HG03103 (cell line): Measurements from ENCODE around the gene RYR1.
A peak's percentile ranks its signal among the peaks of the same experiment; 100 is the strongest.
"Not testable (repeated sequence)": the region's sequence is repeated elsewhere in the genome, so short reads cannot be mapped to it uniquely, and the experiment has no call there.

ENCODE experiments used
- ATAC-seq: cut with Tn5 transposase; IDR thresholded peaks from one replicate; pipeline ENCODE4 v1.9.1; 2021; ENCODE audit warnings: low read depth; ENCODE audit not compliant: unreplicated experiment

RYR1 gene

DNA sequence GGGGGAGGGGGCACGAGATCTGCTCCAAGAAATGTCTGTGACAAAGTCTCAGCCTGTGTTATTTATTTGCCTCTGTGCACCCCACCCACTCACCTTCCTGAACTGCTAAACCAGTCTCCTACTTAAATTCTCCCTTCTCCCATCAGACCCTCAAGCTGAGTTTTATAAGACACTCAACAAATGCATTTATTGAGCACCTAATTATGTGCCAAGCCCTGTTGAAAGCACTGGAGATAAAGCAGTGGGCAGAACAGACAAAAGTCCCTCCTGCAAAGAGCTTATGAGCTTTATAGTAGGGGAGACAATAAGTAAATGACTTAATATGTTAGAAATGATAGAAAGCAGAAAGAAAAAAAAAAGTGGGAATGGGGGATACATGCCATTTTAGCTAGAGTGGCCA is 34.0 kb upstream of the RYR1 start:
- ATAC-seq: no peak

GRCh38 chr19:38400361-38400760 is 33.1 kb upstream of the RYR1 start:
- ATAC-seq: no peak

GRCh38 chr19:38401148-38401547 is 32.3 kb upstream of the RYR1 start:
- no peak for ATAC-seq

GRCh38 chr19:38402623-38402966 is 30.9 kb upstream of the RYR1 start:
- no peak for ATAC-seq

- ATAC-seq: peak; percentile 71
Measured at GRCh38 chr19:38402967-38403674, 30.4 kb upstream of the RYR1 start, which contains the start of gene FAM98C. TSS of gene FAM98C (plus strand) at chr19:38403093. CDS start at chr19:38403154, 61 bp downstream.

DNA sequence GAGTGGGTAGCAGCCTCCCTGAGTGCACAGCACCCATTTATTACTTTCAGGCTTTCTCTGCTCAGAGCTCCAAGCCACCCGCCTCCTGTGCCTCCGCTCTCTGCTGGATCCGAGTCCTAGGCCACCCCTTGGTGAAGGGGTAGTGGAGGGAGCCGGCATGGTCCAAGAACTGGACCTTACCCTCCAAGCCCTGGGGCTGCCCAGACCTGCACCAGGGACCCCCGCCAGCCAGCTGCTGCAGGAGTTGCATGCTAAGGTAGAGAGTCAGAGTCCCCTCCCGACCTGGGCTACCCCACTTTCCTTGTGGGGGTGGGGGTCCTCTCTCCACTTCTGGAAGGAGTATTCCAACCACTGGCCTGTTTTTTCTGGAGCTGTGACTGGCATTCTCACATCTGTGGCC is 28.6 kb upstream of the RYR1 start:
- ATAC-seq: no peak

- no peak for ATAC-seq
Measured at GRCh38 chr19:38405276-38405675, 28.2 kb upstream of the RYR1 start.

GRCh38 chr19:38409631-38410133 is 23.8 kb upstream of the RYR1 start:
- ATAC-seq: no peak

- not testable (repeated sequence) for ATAC-seq
Measured at GRCh38 chr19:38410407-38410806, 23.1 kb upstream of the RYR1 start.

- no peak for ATAC-seq
Measured at GRCh38 chr19:38411041-38411712, 22.3 kb upstream of the RYR1 start.

DNA sequence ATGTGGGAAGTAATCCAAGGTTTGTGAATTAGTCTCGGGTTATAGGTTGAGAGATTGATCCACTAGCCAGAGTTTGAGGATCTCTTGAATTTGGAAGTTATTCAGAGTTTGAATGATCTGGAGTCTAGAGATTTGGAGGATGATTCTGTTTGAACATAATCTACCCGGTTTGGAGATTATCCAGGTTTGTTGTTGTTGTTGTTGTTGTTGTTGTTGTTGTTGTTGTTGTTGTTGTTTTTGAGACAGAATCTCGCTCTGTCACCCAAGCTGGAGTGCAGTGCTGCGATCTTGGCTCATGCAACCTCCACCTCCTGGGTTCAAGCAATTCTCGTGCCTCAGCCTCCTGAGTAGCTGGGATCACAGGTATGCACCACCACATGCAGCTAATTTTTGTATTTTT is 21.6 kb upstream of the RYR1 start:
- ATAC-seq: not testable (repeated sequence)

DNA sequence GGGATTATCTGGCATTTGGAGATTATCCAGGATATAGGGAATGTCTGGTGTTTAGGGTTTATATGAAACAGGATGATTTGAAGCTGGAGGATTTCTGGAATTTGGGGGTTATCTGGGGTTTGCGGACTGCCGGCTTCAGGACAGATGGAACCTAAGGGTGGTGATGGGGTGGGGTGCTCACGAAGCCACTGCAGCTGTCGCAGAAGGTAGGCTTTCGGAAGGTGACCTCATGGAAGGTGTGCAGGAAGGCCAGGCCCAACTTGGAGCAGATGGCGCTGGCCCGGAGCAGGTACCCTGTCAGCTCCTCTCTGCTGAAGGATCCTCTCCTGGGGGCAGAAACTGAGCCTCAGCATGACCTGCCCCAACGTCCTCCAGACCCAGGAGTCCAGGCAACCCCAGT is 21.0 kb upstream of the RYR1 start:
- ATAC-seq: no peak

DNA sequence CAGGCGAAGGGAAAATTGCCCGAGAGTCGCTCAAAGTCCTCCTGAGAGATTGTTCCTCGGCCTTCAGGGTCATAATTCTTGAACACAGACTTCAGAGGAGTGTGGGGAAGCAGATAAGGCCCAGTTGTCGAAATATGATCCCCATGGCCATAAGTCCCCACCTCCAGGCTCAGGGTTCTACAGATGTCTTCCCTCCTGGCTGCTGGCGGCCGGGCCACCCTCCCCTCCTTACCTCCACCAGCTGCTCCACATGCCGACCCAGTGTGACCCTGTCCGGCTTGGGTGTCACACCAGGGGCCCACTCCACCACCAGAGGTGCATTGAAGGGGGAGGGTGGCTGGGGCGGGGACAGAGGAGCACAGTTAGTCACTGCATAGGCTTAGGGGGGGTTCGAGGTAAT is 20.5 kb upstream of the RYR1 start:
- ATAC-seq: no peak

- no peak for ATAC-seq
Measured at GRCh38 chr19:38413416-38413815, 20.1 kb upstream of the RYR1 start.

GRCh38 chr19:38417146-38417543 is 16.3 kb upstream of the RYR1 start:
- ATAC-seq: no peak

GRCh38 chr19:38417544-38418506 is 15.7 kb upstream of the RYR1 start:
- ATAC-seq: no peak

DNA sequence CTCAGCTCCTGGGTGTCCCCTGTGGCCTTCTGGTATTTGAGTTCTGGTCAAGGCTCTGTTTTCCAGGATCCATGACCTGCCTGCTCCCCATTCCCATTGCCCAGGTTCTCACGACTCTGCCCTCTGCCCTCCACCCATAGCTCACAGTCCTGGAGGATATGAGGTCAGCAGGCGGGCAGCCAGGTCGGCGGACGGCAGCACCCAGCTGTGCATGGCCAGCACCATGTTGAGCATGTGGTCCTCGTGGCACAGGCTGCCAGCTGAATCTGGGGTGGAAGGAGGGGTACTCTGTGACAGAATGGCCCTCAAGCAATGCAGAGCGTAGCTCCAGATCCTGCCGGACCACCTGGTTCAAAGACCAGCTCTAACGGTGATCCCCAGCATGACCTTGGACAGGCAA is 12.6 kb upstream of the RYR1 start:
- no peak for ATAC-seq

DNA sequence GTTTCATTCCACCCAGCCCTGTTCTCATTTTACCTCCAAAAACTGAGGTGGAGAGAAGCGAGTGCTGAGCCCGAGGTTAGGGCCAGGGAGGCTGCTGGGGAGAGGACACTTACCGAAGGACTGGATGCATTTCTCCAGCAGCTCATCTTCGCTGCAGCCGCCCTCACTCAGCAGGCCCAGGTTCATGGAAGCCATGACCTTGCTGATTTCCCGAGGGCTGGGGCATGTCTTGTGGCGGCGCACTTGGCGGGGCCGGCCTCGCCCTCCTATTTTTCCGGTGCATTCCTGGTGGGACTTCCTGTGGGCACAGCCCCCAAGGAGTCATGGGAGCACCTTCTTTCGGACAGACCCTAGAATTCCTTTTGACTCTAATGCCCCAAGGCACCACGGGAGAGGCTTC is 11.6 kb upstream of the RYR1 start:
- ATAC-seq: no peak

- ATAC-seq: no peak
Measured at GRCh38 chr19:38422438-38422837, 11.1 kb upstream of the RYR1 start.

- no peak for ATAC-seq
Measured at GRCh38 chr19:38424272-38424671, 9.2 kb upstream of the RYR1 start.

GRCh38 chr19:38425222-38425809 is 8.2 kb upstream of the RYR1 start:
- no peak for ATAC-seq
